Keratinocyte (primary cell): ENCODE measurements around the gene RNF144A.

Experiments
- EZH2 ChIP-seq: IDR thresholded peaks from one replicate; pipeline ENCODE4 v1.6.1; 2012; ENCODE audit warnings: inconsistent platforms, mild to moderate bottlenecking, low read length, moderate library complexity
- TF ChIP-seq, protein P1 (sequence below), 3 experiments: IDR thresholded peaks in 1 of 3; conservative IDR thresholded peaks in 1 of 3; optimal IDR thresholded peaks in 1 of 3; 2 replicates in 2 of 3; 3 replicates in 1 of 3; pipeline versions ENCODE3 to v1.5.1; 2011; ENCODE audit warnings: low read length in 3 of 3, mild to moderate bottlenecking in 3 of 3, moderate library complexity in 2 of 3, control low read depth in 1 of 3, inconsistent platforms in 1 of 3; ENCODE audit not compliant: insufficient read depth in 2 of 3; ENCODE audit errors: extremely low read depth in 1 of 3

- TF ChIP-seq, protein P1, sequence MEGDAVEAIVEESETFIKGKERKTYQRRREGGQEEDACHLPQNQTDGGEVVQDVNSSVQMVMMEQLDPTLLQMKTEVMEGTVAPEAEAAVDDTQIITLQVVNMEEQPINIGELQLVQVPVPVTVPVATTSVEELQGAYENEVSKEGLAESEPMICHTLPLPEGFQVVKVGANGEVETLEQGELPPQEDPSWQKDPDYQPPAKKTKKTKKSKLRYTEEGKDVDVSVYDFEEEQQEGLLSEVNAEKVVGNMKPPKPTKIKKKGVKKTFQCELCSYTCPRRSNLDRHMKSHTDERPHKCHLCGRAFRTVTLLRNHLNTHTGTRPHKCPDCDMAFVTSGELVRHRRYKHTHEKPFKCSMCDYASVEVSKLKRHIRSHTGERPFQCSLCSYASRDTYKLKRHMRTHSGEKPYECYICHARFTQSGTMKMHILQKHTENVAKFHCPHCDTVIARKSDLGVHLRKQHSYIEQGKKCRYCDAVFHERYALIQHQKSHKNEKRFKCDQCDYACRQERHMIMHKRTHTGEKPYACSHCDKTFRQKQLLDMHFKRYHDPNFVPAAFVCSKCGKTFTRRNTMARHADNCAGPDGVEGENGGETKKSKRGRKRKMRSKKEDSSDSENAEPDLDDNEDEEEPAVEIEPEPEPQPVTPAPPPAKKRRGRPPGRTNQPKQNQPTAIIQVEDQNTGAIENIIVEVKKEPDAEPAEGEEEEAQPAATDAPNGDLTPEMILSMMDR (optimal IDR thresholded peaks at IDR 0.05 in 1 of 3, IDR thresholded peaks at IDR 0.05 in 1 of 3, conservative IDR thresholded peaks at IDR 0.05 in 1 of 3; ENCODE audit: extremely low read depth in 1 of 3, insufficient read depth in 2 of 3, low read length in 3 of 3), result no peak
- TF ChIP-seq EZH2, result no peak
Measured at GRCh38 chr2:7027411-7027810, 110.2 kb downstream of the RNF144A start.
